Vagina (tissue), 2 donors: ENCODE results near the gene VDR.

Experiments
- POLR2A ChIP-seq, 2 donors: fragments of 450-650 bp; IDR thresholded peaks; one replicate each; pipeline ENCODE4 v1.6.1; 2017; ENCODE audit warnings: antibody characterized with exemption in 2 of 2, mild to moderate bottlenecking in 2 of 2, moderate library complexity in 2 of 2
- TF ChIP-seq, protein P1 (sequence below), 3 experiments: fragments of 450-650 bp in 2 of 3; fragments of 200-600 bp in 1 of 3; sonication (generic) in 1 of 3; IDR thresholded peaks; one replicate each; pipeline ENCODE4 v1.5.1; 2017 to 2019; ENCODE audit warnings: antibody characterized with exemption in 3 of 3, mild to moderate bottlenecking in 2 of 3, moderate library complexity in 2 of 3

GRCh38 chr12:47798382-47798948 lies 106.3 kb downstream of the VDR start:
- TF ChIP-seq, protein P1, sequence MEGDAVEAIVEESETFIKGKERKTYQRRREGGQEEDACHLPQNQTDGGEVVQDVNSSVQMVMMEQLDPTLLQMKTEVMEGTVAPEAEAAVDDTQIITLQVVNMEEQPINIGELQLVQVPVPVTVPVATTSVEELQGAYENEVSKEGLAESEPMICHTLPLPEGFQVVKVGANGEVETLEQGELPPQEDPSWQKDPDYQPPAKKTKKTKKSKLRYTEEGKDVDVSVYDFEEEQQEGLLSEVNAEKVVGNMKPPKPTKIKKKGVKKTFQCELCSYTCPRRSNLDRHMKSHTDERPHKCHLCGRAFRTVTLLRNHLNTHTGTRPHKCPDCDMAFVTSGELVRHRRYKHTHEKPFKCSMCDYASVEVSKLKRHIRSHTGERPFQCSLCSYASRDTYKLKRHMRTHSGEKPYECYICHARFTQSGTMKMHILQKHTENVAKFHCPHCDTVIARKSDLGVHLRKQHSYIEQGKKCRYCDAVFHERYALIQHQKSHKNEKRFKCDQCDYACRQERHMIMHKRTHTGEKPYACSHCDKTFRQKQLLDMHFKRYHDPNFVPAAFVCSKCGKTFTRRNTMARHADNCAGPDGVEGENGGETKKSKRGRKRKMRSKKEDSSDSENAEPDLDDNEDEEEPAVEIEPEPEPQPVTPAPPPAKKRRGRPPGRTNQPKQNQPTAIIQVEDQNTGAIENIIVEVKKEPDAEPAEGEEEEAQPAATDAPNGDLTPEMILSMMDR (IDR thresholded peaks at IDR 0.05), result no peak
- TF ChIP-seq POLR2A (IDR thresholded peaks at IDR 0.05), result no peak
